Daoy (cell line): ENCODE measurements around the gene GOLPH3. TPM values are rescaled to one million over a fixed set of nuclear protein-coding genes. Genes with fewer than 3 reads are reported as not detected.
"Not testable (repeated sequence)": the region's sequence is repeated elsewhere in the genome, so short reads cannot be mapped to it uniquely, and the experiment has no call there.

Experiments used
- DNase-seq: peaks from one replicate; pipeline ENCODE4 v3.0.0-alpha.2; 2015; ENCODE audit warnings: low read depth
- total RNA-seq: library from RNA; depleted of rRNA; stranded (reverse); fragments of >200 nt; shearing (Covaris generic); gene quantifications from 2 replicates; pipeline ENCODE4 v1.2.3, GENCODE V29; 2014; rRNA removed

The GOLPH3 gene
- total RNA-seq: 54.3 and 54.7 TPM in 2 replicates

GRCh38 chr5:32174011-32174870 lies at the start of gene GOLPH3:
Gene GOLPH3 (minus strand): TSS chr5:32174319. CDS start chr5:32174034, 285 bp downstream.
- DNase-seq: peak; percentile 94

- no peak for DNase-seq
These were observed 48.8 kb upstream of the GOLPH3 start for GRCh38 chr5:32222723-32223470.

- DNase-seq: no peak
These were observed 43.8 kb upstream of the GOLPH3 start for GRCh38 chr5:32217886-32218396.

GRCh38 chr5:32214344-32214743 lies 40.2 kb upstream of the GOLPH3 start:
- DNase-seq: not testable (repeated sequence)

GRCh38 chr5:32210151-32210550 lies 36.0 kb upstream of the GOLPH3 start:
- DNase-seq: no peak

GRCh38 chr5:32208837-32209236 lies 34.7 kb upstream of the GOLPH3 start:
- DNase-seq: not testable (repeated sequence)

GRCh38 chr5:32207355-32207634 lies 33.2 kb upstream of the GOLPH3 start:
- no peak for DNase-seq

GRCh38 chr5:32206509-32207354 lies 32.6 kb upstream of the GOLPH3 start:
- DNase-seq: no peak

- no peak for DNase-seq
These were observed 31.9 kb upstream of the GOLPH3 start for GRCh38 chr5:32206053-32206452.

GRCh38 chr5:32202394-32202793 lies 28.3 kb upstream of the GOLPH3 start:
- DNase-seq: no peak

GRCh38 chr5:32201122-32201753 lies 27.1 kb upstream of the GOLPH3 start:
- DNase-seq: no peak

- DNase-seq: no peak
These were observed 22.9 kb upstream of the GOLPH3 start for GRCh38 chr5:32197032-32197431.

- no peak for DNase-seq
These were observed 21.1 kb upstream of the GOLPH3 start for GRCh38 chr5:32195265-32195664.

- peak; percentile 86 for DNase-seq
These were observed 19.5 kb upstream of the GOLPH3 start for GRCh38 chr5:32193591-32193990.

GRCh38 chr5:32190095-32190494 lies 16.0 kb upstream of the GOLPH3 start:
- no peak for DNase-seq

GRCh38 chr5:32187675-32188074 lies 13.6 kb upstream of the GOLPH3 start:
- DNase-seq: no peak

- no peak for DNase-seq
These were observed 8.4 kb upstream of the GOLPH3 start for GRCh38 chr5:32182463-32183063.

GRCh38 chr5:32173267-32174010 lies 680 bp downstream of the GOLPH3 start:
- DNase-seq: peak; percentile 49

GRCh38 chr5:32172923-32173266 lies 1.2 kb downstream of the GOLPH3 start:
- DNase-seq: no peak

GRCh38 chr5:32172186-32172911 lies 1.8 kb downstream of the GOLPH3 start:
- DNase-seq: peak; percentile 13
